Activated T-helper 17 cell treated with anti-CD3 and anti-CD28 coated beads, Interleukin-2, amount 50 U/mL, for 72 hours (primary cell): ENCODE measurements around the gene ASIC2. TPM values are rescaled to one million over a fixed set of nuclear protein-coding genes. Genes with fewer than 3 reads are reported as not detected.

ENCODE experiments used
- ATAC-seq: fragments of 150-1000 bp; cut with Tn5 transposase; replicated peaks from 2 replicates; pipeline ENCODE4 v1.10.0; 2021; ENCODE audit warnings: mild to moderate bottlenecking, moderate library complexity
- H3K27ac Mint-ChIP-seq: one replicate; pipeline ENCODE4 v1.8.0; 2022; ENCODE audit warnings: mixed read lengths
- H3K27me3 Mint-ChIP-seq: one replicate; pipeline ENCODE4 v1.8.0; 2022; ENCODE audit warnings: mixed read lengths
- H3K36me3 Mint-ChIP-seq: one replicate; pipeline ENCODE4 v1.8.0; 2022; ENCODE audit warnings: low read depth, mild to moderate bottlenecking, mixed read lengths
- H3K4me1 Mint-ChIP-seq: one replicate; pipeline ENCODE4 v1.8.0; 2022; ENCODE audit warnings: mixed read lengths
- H3K4me3 Mint-ChIP-seq: one replicate; pipeline ENCODE4 v1.8.0; 2022; ENCODE audit warnings: mild to moderate bottlenecking, mixed read lengths
- H3K9me3 Mint-ChIP-seq: one replicate; pipeline ENCODE4 v1.8.0; 2022; ENCODE audit warnings: mixed read lengths
- total RNA-seq, 2 donors: library from RNA; stranded (reverse); gene quantifications; one replicate each; pipeline ENCODE4 v1.2.3, GENCODE V29; 2022

Gene ASIC2
- total RNA-seq, 2 donors from 2014 or later, result not detected

DNA sequence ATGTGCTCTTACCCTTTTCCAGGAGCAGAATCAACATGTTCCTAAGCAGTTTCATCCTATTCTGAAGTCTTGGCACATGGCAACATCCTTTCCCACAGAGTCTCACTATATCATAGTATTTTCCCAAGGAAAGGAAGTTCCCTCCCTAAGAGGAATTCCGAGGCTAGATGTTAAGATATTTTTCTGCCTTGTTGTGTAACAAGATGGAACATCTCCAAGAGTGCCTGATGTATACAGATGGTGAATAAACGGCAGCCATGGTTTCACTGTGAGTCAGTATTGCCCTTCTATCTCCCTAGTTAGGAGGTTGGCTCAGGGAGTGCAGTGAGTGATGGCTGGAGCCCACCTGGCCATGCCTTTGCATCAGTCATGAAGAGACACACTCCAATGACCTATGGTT, 253.2 kb downstream of the ASIC2 start:
- H3K36me3 Mint-ChIP-seq, result no peaks in the 10 kb centered on the region
- H3K4me3 Mint-ChIP-seq, result no peak overlapping the region
- no peak overlapping the region for H3K27ac Mint-ChIP-seq

DNA sequence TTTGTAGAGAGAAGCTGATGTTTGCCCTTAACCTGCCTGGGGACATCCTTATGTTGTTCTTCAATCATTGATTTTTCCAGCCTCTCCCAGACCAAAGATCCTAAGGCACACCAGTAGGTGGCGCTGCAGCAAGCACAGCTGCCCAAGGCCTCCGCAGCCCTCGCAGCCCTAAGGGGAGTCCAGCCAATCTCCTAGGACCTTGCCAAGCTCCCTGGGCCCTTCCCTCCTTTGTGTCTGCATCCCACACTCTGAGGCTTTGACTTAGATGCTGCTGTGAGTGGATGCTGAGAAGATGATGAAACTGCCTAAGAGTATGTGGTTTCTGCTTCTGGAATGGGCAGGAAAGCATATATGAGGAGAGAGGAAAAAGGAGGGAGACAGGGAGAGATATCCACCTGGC, 254.4 kb downstream of the ASIC2 start:
- no peak overlapping the region for H3K27ac Mint-ChIP-seq
- H3K4me3 Mint-ChIP-seq, result no peak overlapping the region

More for the DNA sequence above, 253.2 kb downstream of the ASIC2 start:
- ATAC-seq, result no peak
- no peaks in the 10 kb centered on the region for H3K4me1 Mint-ChIP-seq
- H3K27me3 Mint-ChIP-seq, result peaks cover 41% of the 10 kb centered on the region
- no peaks in the 10 kb centered on the region for H3K9me3 Mint-ChIP-seq

GRCh38 chr17:33033176-33033575, 259.9 kb downstream of the ASIC2 start:
- ATAC-seq, result no peak
- H3K4me3 Mint-ChIP-seq, result no peak overlapping the region

More for the DNA sequence above, 254.4 kb downstream of the ASIC2 start:
- H3K27me3 Mint-ChIP-seq, result peaks cover 45% of the 10 kb centered on the region
- no peaks in the 10 kb centered on the region for H3K4me1 Mint-ChIP-seq
- peaks cover 3% of the 10 kb centered on the region for H3K9me3 Mint-ChIP-seq
- no peaks in the 10 kb centered on the region for H3K36me3 Mint-ChIP-seq
- peak; percentile 16 for ATAC-seq

DNA sequence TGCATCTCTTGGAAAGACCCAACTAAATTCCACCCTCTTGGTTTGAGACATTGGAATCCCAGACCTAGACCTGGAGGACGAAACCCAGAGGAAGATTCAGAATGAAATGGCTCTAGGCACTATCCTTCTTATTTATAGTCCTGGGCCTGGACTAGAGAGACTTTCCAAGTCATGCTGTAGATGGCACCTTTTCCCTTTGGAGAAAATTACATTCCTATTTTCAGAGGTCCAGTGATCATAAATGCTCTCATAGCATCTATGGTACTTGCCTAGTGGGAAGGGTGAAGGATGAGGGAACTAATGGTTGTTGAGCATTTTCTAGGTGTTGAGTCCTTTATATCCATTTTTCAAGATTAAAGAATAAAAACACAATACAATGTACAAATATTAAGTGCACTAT, 264.3 kb downstream of the ASIC2 start:
- no peak overlapping the region for H3K4me3 Mint-ChIP-seq
- peaks cover 15% of the 10 kb centered on the region for H3K27me3 Mint-ChIP-seq
- H3K4me1 Mint-ChIP-seq, result no peaks in the 10 kb centered on the region
- no peaks in the 10 kb centered on the region for H3K36me3 Mint-ChIP-seq
- H3K9me3 Mint-ChIP-seq, result no peaks in the 10 kb centered on the region
- ATAC-seq, result no peak
- H3K27ac Mint-ChIP-seq, result no peak overlapping the region

More at GRCh38 chr17:33033176-33033575, 259.9 kb downstream of the ASIC2 start:
- no peaks in the 10 kb centered on the region for H3K36me3 Mint-ChIP-seq
- H3K27ac Mint-ChIP-seq, result no peak overlapping the region
- peaks cover 43% of the 10 kb centered on the region for H3K27me3 Mint-ChIP-seq
- peaks cover 3% of the 10 kb centered on the region for H3K9me3 Mint-ChIP-seq
- H3K4me1 Mint-ChIP-seq, result no peaks in the 10 kb centered on the region

- peaks cover 15% of the 10 kb centered on the region for H3K27me3 Mint-ChIP-seq
- no peaks in the 10 kb centered on the region for H3K36me3 Mint-ChIP-seq
- H3K4me3 Mint-ChIP-seq, result no peak overlapping the region
- ATAC-seq, result no peak
- no peak overlapping the region for H3K27ac Mint-ChIP-seq
- H3K4me1 Mint-ChIP-seq, result no peaks in the 10 kb centered on the region
- no peaks in the 10 kb centered on the region for H3K9me3 Mint-ChIP-seq
Measured at GRCh38 chr17:33028061-33028460, 265.0 kb downstream of the ASIC2 start.

GRCh38 chr17:33024688-33025486, 268.2 kb downstream of the ASIC2 start:
- Mint-ChIP-seq H3K4me1 (no peaks in the 10 kb centered on the region), H3K27me3 (peaks cover 7% of the 10 kb centered on the region), H3K27ac (no peak overlapping the region), H3K4me3 (no peak overlapping the region), H3K9me3 (no peaks in the 10 kb centered on the region), H3K36me3 (no peaks in the 10 kb centered on the region)
- no peak for ATAC-seq

DNA sequence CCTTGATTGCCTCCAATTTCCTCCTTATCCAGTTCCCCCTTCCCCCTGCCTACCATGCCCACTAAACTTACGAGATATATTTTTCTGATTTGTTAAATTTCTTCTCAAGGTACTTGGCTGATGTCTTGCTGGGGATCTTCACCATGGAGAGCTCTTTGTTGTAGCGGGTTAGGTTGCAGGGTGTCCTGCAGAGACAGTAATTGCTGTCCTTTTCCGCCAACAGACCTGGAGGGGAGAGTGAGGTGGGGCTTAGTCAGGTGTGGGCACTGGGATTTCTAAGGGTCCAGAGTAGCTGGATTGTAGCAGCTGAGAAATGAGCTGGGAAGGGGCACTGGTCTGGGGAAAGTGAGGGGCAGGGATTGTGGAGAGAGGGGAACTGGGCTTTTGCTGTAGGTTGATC, 269.3 kb downstream of the ASIC2 start:
- ATAC-seq, result no peak
- Mint-ChIP-seq H3K27ac (no peak overlapping the region), H3K27me3 (peaks cover 14% of the 10 kb centered on the region), H3K9me3 (no peaks in the 10 kb centered on the region), H3K4me3 (no peak overlapping the region), H3K36me3 (no peaks in the 10 kb centered on the region), H3K4me1 (no peaks in the 10 kb centered on the region)

- Mint-ChIP-seq H3K4me1 (no peaks in the 10 kb centered on the region), H3K27ac (no peak overlapping the region), H3K9me3 (no peaks in the 10 kb centered on the region), H3K4me3 (no peak overlapping the region), H3K36me3 (no peaks in the 10 kb centered on the region), H3K27me3 (peaks cover 11% of the 10 kb centered on the region)
- no peak for ATAC-seq
Measured at GRCh38 chr17:33021731-33022408, 271.2 kb downstream of the ASIC2 start.

GRCh38 chr17:33019161-33019890, 273.8 kb downstream of the ASIC2 start:
- H3K36me3 Mint-ChIP-seq, result no peaks in the 10 kb centered on the region
- H3K27ac Mint-ChIP-seq, result no peak overlapping the region
- no peaks in the 10 kb centered on the region for H3K9me3 Mint-ChIP-seq
- ATAC-seq, result no peak
- no peaks in the 10 kb centered on the region for H3K4me1 Mint-ChIP-seq
- H3K4me3 Mint-ChIP-seq, result no peak overlapping the region
- peaks cover 10% of the 10 kb centered on the region for H3K27me3 Mint-ChIP-seq

- Mint-ChIP-seq H3K27ac (no peak overlapping the region), H3K36me3 (no peaks in the 10 kb centered on the region), H3K4me3 (no peak overlapping the region), H3K4me1 (no peaks in the 10 kb centered on the region), H3K27me3 (peaks cover 10% of the 10 kb centered on the region), H3K9me3 (no peaks in the 10 kb centered on the region)
- no peak for ATAC-seq
Measured at GRCh38 chr17:33017366-33017765, 275.7 kb downstream of the ASIC2 start.

DNA sequence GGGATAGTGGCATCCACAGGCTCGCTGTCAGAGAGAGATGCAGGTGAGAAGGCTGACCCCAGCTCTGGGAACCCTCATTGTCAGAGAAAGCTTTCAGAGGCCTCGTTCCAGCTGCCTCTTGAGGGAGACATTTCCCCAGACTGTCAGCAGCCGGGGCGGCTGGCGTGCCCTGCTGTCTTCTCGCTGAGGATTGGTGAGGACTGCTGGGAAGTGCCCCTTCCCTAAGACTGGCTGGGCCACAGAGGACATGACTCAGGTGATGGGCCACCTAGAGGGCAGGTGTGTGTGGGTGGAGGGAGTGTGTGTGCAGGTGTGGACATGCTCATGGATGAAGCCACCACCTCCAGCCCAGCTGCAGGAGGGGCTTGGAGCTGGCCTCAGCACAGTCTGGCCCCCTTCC, 276.2 kb downstream of the ASIC2 start:
- no peak for ATAC-seq
- peaks cover 10% of the 10 kb centered on the region for H3K27me3 Mint-ChIP-seq
- H3K4me1 Mint-ChIP-seq, result no peaks in the 10 kb centered on the region
- H3K9me3 Mint-ChIP-seq, result no peaks in the 10 kb centered on the region
- no peak overlapping the region for H3K27ac Mint-ChIP-seq
- H3K4me3 Mint-ChIP-seq, result no peak overlapping the region
- H3K36me3 Mint-ChIP-seq, result no peaks in the 10 kb centered on the region

- Mint-ChIP-seq H3K27me3 (peaks cover 10% of the 10 kb centered on the region), H3K9me3 (no peaks in the 10 kb centered on the region), H3K36me3 (no peaks in the 10 kb centered on the region), H3K4me3 (no peak overlapping the region), H3K4me1 (no peaks in the 10 kb centered on the region), H3K27ac (no peak overlapping the region)
- no peak for ATAC-seq
Measured at GRCh38 chr17:33015716-33016346, 277.3 kb downstream of the ASIC2 start.

GRCh38 chr17:33014751-33015150, 278.3 kb downstream of the ASIC2 start:
- Mint-ChIP-seq H3K36me3 (no peaks in the 10 kb centered on the region), H3K27me3 (peaks cover 10% of the 10 kb centered on the region), H3K4me1 (no peaks in the 10 kb centered on the region), H3K4me3 (no peak overlapping the region), H3K9me3 (no peaks in the 10 kb centered on the region), H3K27ac (no peak overlapping the region)
- ATAC-seq, result no peak

DNA sequence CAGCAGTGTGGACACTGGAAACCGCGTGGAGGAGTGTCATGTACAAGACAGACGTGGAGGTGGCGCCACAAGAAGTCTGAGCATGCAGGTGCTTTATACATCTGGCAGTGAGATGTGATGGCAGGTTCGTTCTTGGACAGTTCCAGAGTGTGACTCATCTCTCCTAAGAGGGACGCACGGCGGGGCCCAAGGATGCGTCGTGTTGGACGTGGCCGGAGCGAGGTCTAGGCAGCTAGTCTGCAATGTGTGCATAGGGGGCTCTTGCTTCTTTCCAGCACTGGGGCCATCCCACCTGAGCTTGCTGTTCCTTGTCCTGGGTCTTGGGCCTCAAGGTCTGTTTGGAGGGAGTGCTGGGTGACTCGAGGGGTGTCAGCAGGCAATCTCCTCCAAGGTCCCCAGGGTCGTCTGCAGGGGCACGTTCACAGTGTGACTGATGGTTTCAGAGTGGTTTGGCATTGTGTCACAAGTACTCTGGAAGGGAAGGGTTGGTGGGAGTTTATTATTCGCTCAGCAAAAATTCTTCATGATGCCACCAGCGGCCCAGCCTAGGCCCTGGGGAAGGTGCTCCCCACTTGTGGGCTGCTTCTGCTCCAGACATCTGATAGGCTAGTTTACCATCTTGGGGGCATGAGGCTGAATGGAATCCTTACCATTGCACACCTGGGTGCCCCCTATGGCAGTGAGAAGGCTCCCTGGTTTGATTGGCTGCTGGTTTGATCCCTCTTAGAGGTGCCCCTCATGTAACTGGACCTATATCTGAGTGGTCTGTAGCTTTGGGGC, 279.3 kb downstream of the ASIC2 start:
- no peaks in the 10 kb centered on the region for H3K4me1 Mint-ChIP-seq
- no peaks in the 10 kb centered on the region for H3K9me3 Mint-ChIP-seq
- H3K27me3 Mint-ChIP-seq, result peaks cover 10% of the 10 kb centered on the region
- H3K36me3 Mint-ChIP-seq, result no peaks in the 10 kb centered on the region
- no peak overlapping the region for H3K4me3 Mint-ChIP-seq
- no peak overlapping the region for H3K27ac Mint-ChIP-seq
- ATAC-seq, result no peak
